ENCODE results near the gene RPL36. TPM values are rescaled to one million over a fixed set of nuclear protein-coding genes. Genes with fewer than 3 reads are reported as not detected.

RPL36 gene
- total and polyA plus RNA-seq, 4 donors: 47.2 to 556 (median 321) TPM

DNA sequence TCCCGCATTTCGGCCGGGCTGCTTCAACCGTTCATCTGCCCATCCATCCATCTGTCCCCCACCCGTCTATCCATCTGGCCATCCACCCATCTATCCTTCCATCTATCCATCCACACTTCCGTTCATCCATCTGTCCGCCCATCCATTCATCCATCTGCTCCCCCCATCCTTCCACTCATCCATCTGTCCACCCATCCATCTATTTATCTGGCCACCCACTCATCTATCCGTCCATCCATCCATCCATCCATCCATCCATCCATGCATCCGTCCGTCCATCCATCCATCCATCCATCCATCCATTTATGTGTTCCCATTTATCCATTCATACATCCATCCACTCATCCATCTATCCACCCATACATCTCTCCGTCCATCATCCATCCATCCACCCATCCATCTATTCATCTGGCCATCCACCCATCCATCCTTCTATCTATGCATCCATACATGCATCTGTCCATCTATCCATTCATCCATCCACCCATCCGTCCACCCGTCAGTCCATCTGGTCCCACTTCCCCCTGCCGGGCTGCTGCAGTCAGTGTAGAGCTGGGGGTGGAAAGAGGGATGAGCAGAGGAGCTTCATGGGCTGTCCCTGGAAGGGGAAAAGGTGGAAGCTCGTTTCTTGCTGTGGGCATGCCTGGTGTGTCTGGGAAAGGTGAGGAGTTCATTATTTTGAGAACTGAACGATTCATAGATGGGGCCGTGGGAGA lies 8.5 kb upstream of the RPL36 start:
- Histone ChIP-seq H3K9me3 (ENCODE audit: control insufficient read depth in 4 of 4, low read length in 3 of 4) (no peaks in the 10 kb centered on the region), H3K4me3 (ENCODE audit: low read depth in 1 of 3, low read length in 3 of 3) (peak overlapping the region in 1 of 3 donors; percentile 72), H3K27ac (ENCODE audit: low read depth in 1 of 2, low read length in 2 of 2) (no peak overlapping the region), H3K9ac (ENCODE audit: low read depth in 1 of 2, low read length in 2 of 2) (no peak overlapping the region), H3K4me1 (ENCODE audit: control insufficient read depth in 4 of 4, insufficient read depth in 4 of 4, low read length in 3 of 4) (peaks cover 6 to 22% (median 14%) of the 10 kb centered on the region in 4 donors), H3K27me3 (ENCODE audit: control insufficient read depth in 4 of 4, insufficient read depth in 4 of 4, low read length in 3 of 4) (no peaks in the 10 kb centered on the region), H3K36me3 (ENCODE audit: control insufficient read depth in 4 of 4, insufficient read depth in 3 of 4, low read depth in 1 of 4, low read length in 3 of 4) (no peaks in the 10 kb centered on the region)
- TF ChIP-seq NR2F2 (IDR thresholded peaks at IDR 0.05) (no peak), HNF4A (conservative IDR thresholded peaks at IDR 0.05) (no peak), HNF4G (IDR thresholded peaks at IDR 0.05) (no peak), EGR1 (IDR thresholded peaks at IDR 0.05; ENCODE audit: low read depth in 2 of 2) (no peak), FOXA1 (IDR thresholded peaks at IDR 0.05) (no peak), RXRA (IDR thresholded peaks at IDR 0.05) (no peak), SP1 (IDR thresholded peaks at IDR 0.05) (no peak), GABPA (IDR thresholded peaks at IDR 0.05 in 1 of 2, conservative IDR thresholded peaks at IDR 0.05 in 1 of 2) (no peak), JUND (IDR thresholded peaks at IDR 0.05) (no peak), RAD21 (IDR thresholded peaks at IDR 0.05) (no peak), FOXA2 (IDR thresholded peaks at IDR 0.05) (no peak), YY1 (IDR thresholded peaks at IDR 0.05) (no peak), TAF1 (conservative IDR thresholded peaks at IDR 0.05) (no peak)
- TF ChIP-seq, protein P1, sequence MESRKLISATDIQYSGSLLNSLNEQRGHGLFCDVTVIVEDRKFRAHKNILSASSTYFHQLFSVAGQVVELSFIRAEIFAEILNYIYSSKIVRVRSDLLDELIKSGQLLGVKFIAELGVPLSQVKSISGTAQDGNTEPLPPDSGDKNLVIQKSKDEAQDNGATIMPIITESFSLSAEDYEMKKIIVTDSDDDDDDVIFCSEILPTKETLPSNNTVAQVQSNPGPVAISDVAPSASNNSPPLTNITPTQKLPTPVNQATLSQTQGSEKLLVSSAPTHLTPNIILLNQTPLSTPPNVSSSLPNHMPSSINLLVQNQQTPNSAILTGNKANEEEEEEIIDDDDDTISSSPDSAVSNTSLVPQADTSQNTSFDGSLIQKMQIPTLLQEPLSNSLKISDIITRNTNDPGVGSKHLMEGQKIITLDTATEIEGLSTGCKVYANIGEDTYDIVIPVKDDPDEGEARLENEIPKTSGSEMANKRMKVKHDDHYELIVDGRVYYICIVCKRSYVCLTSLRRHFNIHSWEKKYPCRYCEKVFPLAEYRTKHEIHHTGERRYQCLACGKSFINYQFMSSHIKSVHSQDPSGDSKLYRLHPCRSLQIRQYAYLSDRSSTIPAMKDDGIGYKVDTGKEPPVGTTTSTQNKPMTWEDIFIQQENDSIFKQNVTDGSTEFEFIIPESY (IDR thresholded peaks at IDR 0.05): no peak
- TF ChIP-seq, protein P2, sequence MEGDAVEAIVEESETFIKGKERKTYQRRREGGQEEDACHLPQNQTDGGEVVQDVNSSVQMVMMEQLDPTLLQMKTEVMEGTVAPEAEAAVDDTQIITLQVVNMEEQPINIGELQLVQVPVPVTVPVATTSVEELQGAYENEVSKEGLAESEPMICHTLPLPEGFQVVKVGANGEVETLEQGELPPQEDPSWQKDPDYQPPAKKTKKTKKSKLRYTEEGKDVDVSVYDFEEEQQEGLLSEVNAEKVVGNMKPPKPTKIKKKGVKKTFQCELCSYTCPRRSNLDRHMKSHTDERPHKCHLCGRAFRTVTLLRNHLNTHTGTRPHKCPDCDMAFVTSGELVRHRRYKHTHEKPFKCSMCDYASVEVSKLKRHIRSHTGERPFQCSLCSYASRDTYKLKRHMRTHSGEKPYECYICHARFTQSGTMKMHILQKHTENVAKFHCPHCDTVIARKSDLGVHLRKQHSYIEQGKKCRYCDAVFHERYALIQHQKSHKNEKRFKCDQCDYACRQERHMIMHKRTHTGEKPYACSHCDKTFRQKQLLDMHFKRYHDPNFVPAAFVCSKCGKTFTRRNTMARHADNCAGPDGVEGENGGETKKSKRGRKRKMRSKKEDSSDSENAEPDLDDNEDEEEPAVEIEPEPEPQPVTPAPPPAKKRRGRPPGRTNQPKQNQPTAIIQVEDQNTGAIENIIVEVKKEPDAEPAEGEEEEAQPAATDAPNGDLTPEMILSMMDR (IDR thresholded peaks at IDR 0.05; ENCODE audit: low read depth, low read length, missing input control): no peak
- TF ChIP-seq, protein P3, sequence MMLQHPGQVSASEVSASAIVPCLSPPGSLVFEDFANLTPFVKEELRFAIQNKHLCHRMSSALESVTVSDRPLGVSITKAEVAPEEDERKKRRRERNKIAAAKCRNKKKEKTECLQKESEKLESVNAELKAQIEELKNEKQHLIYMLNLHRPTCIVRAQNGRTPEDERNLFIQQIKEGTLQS (IDR thresholded peaks at IDR 0.05): no peak
- TF ChIP-seq, protein P4, sequence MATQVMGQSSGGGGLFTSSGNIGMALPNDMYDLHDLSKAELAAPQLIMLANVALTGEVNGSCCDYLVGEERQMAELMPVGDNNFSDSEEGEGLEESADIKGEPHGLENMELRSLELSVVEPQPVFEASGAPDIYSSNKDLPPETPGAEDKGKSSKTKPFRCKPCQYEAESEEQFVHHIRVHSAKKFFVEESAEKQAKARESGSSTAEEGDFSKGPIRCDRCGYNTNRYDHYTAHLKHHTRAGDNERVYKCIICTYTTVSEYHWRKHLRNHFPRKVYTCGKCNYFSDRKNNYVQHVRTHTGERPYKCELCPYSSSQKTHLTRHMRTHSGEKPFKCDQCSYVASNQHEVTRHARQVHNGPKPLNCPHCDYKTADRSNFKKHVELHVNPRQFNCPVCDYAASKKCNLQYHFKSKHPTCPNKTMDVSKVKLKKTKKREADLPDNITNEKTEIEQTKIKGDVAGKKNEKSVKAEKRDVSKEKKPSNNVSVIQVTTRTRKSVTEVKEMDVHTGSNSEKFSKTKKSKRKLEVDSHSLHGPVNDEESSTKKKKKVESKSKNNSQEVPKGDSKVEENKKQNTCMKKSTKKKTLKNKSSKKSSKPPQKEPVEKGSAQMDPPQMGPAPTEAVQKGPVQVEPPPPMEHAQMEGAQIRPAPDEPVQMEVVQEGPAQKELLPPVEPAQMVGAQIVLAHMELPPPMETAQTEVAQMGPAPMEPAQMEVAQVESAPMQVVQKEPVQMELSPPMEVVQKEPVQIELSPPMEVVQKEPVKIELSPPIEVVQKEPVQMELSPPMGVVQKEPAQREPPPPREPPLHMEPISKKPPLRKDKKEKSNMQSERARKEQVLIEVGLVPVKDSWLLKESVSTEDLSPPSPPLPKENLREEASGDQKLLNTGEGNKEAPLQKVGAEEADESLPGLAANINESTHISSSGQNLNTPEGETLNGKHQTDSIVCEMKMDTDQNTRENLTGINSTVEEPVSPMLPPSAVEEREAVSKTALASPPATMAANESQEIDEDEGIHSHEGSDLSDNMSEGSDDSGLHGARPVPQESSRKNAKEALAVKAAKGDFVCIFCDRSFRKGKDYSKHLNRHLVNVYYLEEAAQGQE (IDR thresholded peaks at IDR 0.05): no peak
- TF ChIP-seq, protein P5, sequence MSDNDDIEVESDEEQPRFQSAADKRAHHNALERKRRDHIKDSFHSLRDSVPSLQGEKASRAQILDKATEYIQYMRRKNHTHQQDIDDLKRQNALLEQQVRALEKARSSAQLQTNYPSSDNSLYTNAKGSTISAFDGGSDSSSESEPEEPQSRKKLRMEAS (IDR thresholded peaks at IDR 0.05): no peak
- DNase-seq (ENCODE audit: low spot score): peak; percentile 31
- WGBS: 67% methylated on average over 17 of the region's 17 CpGs
